ENCODE data around the gene PRXL2A.

- TF ChIP-seq CTCF (conservative IDR thresholded peaks at IDR 0.05 in 1 of 2, IDR thresholded peaks at IDR 0.05 in 1 of 2; ENCODE audit: extremely low read depth in 1 of 2, insufficient read depth in 1 of 2, low read depth in 1 of 2, low read length in 2 of 2) (no peak), EZH2 (IDR thresholded peaks at IDR 0.05; ENCODE audit: borderline replicate concordance, low read length) (no peak)
Observed at GRCh38 chr10:80477813-80478212, 69.5 kb downstream of the PRXL2A start.
